DND-41 (cell line): Measurements from ENCODE around the gene STRN4.

Experiments used
- CTCF ChIP-seq: IDR thresholded peaks from 2 replicates; pipeline ENCODE4 v1.5.1; 2012; ENCODE audit warnings: borderline replicate concordance, low read length, moderate library complexity, mild to moderate bottlenecking; ENCODE audit not compliant: poor library complexity, severe bottlenecking; ENCODE audit errors: extremely low read depth
- EZH2 ChIP-seq: IDR thresholded peaks from 3 replicates; pipeline ENCODE4 v1.6.1; 2012; ENCODE audit warnings: borderline replicate concordance, low read depth, mild to moderate bottlenecking, moderate library complexity, low read length, inconsistent platforms; ENCODE audit not compliant: severe bottlenecking

- TF ChIP-seq CTCF (no peak), EZH2 (no peak)
Measured at GRCh38 chr19:46710687-46711086, 35.6 kb downstream of the STRN4 start.
